HG03103 (cell line): ENCODE data around the gene PAK6.

Source experiments
- ATAC-seq: cut with Tn5 transposase; IDR thresholded peaks from one replicate; pipeline ENCODE4 v1.9.1; 2021; ENCODE audit warnings: low read depth; ENCODE audit not compliant: unreplicated experiment

PAK6 gene

GRCh38 chr15:40254452-40254851, 15.6 kb downstream of the PAK6 start:
- ATAC-seq, result no peak

GRCh38 chr15:40255033-40255432, 16.2 kb downstream of the PAK6 start:
- ATAC-seq, result no peak

- no peak for ATAC-seq
Observed at GRCh38 chr15:40256638-40257235, 17.9 kb downstream of the PAK6 start.

DNA sequence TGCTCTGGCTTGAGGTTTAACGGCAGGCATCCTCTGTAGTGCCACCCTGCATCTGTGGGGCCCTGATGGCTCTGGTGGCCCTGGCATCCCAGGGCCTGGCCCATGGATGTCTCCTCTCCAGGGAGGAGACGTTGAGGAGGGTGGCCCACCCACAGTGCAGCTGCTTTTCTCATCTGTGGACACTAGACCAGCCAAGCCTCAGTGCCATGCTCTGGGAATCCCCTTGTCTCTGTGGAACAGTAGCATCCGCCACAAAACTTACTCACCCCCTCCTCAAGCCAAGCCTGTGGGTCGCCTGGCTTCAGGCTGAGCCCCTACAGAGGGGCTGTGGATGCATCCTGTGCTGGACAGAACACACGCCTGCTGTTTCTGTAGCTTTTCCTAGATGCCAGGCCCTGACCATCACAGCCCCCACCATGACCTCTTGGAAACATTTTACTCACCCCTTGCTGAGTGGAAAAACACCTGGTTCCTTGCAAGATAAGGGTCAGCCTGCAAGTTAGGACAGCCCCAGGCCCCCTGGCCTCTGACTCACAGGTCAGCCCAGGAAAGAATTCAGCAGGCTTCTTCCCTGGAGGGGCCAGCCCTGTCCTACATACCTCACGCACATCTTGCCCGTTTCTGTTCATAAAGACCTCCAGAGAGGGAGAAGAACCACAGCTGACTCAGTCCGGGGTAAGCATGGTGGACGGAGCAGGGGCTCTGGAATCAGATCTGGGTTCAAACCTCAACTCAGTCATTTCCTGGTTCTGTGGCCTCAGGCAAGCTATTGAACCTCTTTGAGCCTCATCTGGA, 19.0 kb downstream of the PAK6 start:
- ATAC-seq, result no peak

DNA sequence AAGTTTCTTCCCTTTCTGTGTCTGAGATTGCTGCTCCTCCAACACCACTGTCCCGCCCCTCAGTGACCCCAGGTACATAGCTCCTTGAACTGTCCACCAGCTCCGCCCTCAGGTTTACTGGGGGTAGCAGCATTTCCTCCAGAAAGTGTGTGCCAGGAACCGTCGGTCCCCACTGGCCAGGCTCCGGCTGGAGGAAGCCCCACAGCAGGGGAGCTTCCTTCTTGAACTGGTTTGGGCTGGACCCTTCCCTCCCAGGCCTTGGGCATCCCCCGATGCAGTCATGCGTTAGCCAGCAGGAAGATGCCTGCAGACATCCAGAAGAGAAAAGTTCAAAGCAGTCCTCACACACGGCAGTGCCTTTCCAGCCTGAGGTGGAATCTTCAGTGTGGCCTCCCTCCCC, 19.7 kb downstream of the PAK6 start:
- no peak for ATAC-seq

- no peak for ATAC-seq
Observed at GRCh38 chr15:40259021-40259420, 20.2 kb downstream of the PAK6 start.

DNA sequence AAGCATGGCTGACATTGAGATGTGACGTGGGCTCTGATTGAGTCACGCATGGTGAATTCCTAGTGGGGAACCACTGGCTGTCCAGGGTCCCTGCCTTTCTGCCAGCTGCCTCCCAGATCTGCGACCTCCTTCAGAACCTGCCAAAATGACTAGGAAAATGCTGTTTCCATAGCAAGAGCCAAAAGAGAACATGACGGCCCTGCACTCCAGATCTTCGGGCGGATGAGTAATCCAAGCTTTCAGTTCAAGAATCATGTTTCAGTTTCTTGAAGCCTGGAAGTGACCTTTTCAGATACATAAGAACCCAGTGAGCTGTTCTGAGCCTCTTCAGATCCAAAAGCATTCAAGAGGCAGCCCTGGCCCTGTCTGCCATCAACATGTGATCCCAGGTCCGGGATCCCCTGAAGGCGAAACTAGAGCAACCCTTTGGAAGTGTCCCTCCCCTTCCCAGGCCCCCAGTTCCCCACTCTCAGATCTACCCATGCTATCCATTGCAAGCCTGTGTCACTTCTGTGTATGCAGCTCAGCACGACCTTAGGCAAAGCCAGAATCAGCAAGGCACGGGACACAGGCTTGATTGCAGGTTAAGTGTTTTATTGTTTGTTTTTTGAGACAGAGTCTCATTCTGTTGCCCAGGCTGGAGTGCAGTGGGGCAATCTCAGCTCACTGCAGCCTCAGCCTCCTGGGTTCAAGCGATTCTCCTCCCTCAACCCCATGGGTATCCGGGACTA, 24.3 kb downstream of the PAK6 start:
- no peak for ATAC-seq

GRCh38 chr15:40264321-40265153, 25.7 kb downstream of the PAK6 start:
- no peak for ATAC-seq

- ATAC-seq, result no peak
Observed at GRCh38 chr15:40265355-40265754, 26.5 kb downstream of the PAK6 start.

DNA sequence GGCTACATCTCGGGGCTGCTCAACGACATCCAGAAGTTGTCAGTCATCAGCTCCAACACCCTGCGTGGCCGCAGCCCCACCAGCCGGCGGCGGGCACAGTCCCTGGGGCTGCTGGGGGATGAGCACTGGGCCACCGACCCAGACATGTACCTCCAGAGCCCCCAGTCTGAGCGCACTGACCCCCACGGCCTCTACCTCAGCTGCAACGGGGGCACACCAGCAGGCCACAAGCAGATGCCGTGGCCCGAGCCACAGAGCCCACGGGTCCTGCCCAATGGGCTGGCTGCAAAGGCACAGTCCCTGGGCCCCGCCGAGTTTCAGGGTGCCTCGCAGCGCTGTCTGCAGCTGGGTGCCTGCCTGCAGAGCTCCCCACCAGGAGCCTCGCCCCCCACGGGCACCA, 27.0 kb downstream of the PAK6 start:
- no peak for ATAC-seq

DNA sequence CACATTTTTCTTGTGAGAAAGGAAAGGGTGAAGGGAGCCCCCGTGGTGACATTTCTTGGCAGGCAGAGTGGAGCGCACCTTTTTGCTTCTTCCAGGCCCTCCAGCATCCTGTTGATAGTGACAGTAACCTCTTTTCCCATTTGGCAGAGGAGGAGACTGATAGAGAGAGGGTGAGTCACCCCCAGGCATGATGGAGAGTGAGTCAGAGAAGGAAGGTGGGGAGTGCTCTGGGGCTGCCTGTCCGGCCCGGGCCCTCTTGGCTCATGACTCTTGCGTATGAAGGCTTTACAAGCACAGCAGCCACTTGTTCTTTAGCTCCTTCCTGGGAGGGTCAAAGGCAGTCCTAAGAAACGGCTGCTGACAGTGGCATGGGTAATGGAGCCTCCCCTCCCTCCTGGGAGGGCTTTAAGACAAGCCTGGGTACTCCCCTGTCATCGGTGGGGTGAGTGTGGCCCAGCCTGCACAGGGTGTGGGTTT, 28.0 kb downstream of the PAK6 start:
- ATAC-seq, result no peak

DNA sequence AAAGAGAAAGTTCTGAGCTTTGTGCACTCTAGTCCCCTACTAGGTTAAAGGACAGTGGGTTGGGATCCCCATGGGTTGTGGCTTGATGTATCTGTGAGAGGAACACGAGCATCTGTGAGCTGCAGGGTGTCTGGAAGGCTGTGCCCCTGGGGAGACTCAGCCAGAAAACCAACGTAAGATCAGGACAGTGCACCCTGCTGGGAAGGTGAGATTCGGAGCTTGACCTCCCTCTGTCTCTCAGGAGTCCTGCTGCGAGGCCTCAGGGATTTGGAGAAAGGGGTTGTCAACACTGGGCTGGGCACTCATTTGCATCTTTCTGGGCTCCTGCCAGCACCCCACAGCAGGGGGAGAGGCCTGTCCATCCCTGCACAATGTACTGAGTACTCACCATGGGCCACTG, 28.8 kb downstream of the PAK6 start:
- no peak for ATAC-seq

GRCh38 chr15:40269604-40270003, 30.7 kb downstream of the PAK6 start:
- ATAC-seq, result no peak

DNA sequence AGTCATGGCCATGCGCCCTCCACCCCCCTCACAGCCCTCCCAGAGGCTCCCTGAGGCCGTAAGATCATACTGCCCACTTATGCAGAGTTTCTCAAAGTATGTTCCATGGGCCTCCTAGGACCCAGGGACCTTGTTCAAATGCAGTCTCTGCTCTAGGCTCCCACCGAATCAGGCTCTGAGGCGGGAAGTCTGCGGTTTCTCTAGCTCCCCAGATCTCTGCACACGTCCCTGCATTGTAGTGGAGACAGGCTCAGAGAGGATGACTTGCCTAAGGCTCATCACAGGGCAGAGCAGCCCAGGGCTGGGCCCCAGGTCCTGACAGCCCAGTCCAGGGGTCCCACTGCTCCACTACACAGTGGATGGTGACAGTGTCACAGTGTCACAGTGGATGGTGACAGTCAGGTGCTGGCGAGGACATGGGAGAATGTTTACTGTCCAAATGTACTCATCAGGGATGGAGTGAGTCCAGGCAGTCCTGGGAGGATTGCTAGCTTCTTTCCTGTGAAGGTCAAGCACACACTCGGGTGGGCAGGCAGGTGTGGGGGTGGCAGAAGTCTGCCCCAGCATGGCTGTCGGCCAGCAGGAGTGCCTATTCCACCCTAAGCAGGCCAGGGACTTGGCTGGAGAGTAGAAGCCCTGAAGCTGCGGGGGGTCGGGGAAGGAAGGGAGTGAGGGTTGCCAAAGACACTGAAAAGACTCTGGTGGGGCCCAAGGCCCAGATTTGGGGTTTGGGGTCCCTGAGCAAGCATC, 31.6 kb downstream of the PAK6 start:
- no peak for ATAC-seq

DNA sequence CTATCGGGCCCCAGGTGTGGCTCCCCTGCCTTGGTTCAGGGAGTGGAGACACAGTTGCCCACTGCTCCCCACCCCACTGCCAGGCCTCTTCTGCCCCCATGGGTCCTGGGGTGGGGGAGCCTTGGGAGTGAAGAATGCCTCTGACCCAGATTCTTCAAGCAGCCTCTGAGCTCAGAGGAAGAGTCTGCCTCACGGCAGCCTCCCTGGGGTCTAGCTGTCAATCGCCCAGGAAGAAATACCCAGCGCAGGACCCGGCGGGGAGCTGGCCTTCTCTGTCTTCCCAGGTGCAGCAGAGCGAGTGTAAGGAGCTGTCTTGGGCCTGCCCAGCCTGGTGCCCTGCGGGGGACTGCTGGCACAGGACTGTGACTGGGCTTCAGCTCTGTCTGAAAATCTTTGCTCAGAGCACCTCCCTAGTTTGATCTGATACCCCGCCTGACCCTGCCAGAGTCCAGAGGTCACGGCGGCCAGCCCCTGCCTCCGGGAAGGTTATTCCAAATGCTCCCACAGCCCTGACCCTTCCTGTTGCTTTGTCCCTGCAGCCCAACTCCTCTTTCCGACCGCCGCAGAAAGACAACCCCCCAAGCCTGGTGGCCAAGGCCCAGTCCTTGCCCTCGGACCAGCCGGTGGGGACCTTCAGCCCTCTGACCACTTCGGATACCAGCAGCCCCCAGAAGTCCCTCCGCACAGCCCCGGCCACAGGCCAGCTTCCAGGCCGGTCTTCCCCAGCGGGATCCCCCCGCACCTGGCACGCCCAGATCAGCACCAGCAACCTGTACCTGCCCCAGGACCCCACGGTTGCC, 33.0 kb downstream of the PAK6 start:
- no peak for ATAC-seq

- no peak for ATAC-seq
Observed at GRCh38 chr15:40272485-40273056, 33.7 kb downstream of the PAK6 start.

GRCh38 chr15:40273428-40273827, 34.6 kb downstream of the PAK6 start:
- no peak for ATAC-seq

- ATAC-seq, result no peak
Observed at GRCh38 chr15:40274350-40275274, 35.7 kb downstream of the PAK6 start.
